Neuron (in vitro differentiated cells): ENCODE data around the gene FOXO3B.
"Not testable (repeated sequence)": the region's sequence is repeated elsewhere in the genome, so short reads cannot be mapped to it uniquely, and the experiment has no call there.

Experiments used
- H2AFZ ChIP-seq: one replicate; pipeline ENCODE4 v1.6.1; 2013; ENCODE audit warnings: low read depth, mild to moderate bottlenecking, inconsistent platforms, low read length, moderate library complexity
- H3K27me3 ChIP-seq: one replicate; pipeline ENCODE4 v1.6.1; 2013; ENCODE audit warnings: low read length; ENCODE audit not compliant: insufficient read depth
- H3K36me3 ChIP-seq: one replicate; pipeline ENCODE4 v1.6.1; 2013; ENCODE audit warnings: low read length; ENCODE audit not compliant: insufficient read depth
- H3K4me1 ChIP-seq: one replicate; pipeline ENCODE4 v1.6.1; 2013; ENCODE audit warnings: low read length; ENCODE audit not compliant: insufficient read depth
- H3K4me3 ChIP-seq: 2 replicates; pipeline ENCODE4 v1.5.1; 2013; ENCODE audit warnings: mild to moderate bottlenecking, low read length, moderate library complexity
- H3K9me3 ChIP-seq: one replicate; pipeline ENCODE4 v1.6.1; 2013; ENCODE audit warnings: low read length

FOXO3B gene

DNA sequence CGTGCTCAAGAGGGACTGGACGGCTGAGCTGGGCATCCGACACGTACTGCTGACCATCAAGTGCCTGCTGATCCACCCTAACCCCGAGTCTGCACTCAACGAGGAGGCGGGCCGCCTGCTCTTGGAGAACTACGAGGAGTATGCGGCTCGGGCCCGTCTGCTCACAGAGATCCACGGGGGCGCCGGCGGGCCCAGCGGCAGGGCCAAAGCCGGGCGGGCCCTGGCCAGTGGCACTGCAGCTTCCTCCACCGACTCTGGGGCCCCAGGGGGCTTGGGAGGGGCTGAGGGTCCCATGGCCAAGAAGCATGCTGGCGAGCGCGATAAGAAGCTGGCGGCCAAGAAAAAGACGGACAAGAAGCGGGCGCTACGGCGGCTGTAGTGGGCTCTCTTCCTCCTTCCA is 4.7 kb downstream of the FOXO3B start:
- H3K4me3 ChIP-seq, result not testable (repeated sequence)
- H3K36me3 ChIP-seq, result peaks cover 13% of the 10 kb centered on the region

DNA sequence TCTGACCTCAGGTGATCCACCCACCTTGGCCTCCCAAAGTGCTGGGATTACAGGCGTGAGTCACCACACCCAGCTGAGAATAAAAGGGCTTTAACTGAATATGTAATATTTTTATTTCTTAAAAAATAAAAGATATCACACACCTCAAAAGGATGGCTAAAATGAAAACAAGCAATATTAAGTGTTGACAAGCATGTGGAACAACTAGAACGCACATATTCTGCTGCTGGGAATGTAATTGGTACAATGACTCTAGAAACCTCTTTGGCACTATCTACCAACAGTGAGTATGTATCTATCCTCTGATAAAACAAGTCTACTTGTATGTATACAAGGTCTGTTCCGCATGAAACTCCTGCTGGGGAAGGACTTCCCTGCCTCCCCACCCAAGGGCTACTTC is 5.2 kb downstream of the FOXO3B start:
- not testable (repeated sequence) for H3K4me3 ChIP-seq, H3K27me3 ChIP-seq, H3K9me3 ChIP-seq, H3K4me1 ChIP-seq, H2AFZ ChIP-seq
- H3K36me3 ChIP-seq, result peaks cover 13% of the 10 kb centered on the region

More for the DNA sequence above, 4.7 kb downstream of the FOXO3B start:
- H2AFZ ChIP-seq, H3K27me3 ChIP-seq, H3K4me1 ChIP-seq, H3K9me3 ChIP-seq: not testable (repeated sequence)

DNA sequence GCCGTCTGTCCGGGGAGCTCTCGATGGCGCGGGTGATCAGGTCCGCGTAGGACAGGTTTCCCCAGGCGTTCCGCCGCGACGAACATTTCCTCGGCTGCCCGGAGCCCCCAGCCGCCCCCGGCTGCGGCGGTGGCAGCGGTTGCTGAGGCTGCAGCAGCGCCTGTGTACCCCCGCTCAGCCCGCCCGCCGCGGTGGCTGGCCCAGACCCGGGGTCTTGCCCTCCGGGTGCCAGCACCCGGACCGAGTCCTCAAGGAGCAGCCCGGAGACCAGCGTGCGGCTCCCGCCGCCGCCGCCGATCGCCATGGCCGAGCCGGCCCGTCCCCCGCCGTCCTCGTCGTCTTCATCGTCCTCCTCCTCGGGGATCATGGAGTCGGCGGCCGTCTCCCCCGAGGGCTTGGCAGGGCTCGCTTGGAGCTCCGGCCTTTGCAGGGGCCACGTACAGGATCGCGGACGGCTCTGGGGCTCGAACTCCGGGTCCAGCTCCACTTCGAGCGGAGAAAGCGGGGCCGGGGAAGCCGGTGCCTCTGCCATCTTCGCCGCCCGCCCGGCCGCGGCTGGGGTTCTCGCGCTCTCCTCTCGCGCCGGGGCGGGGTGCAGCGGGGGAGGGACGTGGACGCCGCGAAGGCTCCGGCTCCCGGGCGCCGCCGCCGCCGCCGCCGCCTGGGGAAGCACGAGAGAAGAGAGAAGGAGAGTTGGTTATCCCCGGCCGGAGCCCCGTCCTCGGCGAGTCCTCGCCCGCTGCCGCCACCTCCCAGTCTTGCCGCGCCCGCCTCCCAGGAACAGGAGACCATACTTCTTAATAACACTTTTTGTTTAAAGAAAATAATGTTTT is 9.5 kb downstream of the FOXO3B start:
- Histone ChIP-seq H3K9me3 (peaks cover 33% of the 10 kb centered on the region), H3K36me3 (peaks cover 31% of the 10 kb centered on the region)
- not testable (repeated sequence) for H3K4me3 ChIP-seq, H2AFZ ChIP-seq, H3K4me1 ChIP-seq, H3K27me3 ChIP-seq

DNA sequence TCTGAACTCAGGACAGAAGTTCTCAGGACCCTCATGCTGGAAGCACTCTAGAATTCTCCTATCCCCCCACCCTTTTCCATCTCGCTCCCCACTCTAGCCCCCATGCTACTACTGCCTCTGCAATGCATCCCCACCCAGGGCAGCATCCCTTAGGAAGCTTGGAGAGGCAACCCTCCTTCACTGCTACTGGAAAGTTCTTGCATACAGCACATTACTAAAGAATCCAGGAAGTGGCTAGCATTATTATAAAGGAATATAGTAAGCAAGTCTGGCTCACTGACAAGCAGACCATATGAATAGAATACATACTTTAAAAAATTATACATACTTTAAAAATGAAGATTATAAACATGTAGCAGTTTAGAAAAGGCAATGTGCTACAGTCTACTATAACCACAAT is 13.5 kb downstream of the FOXO3B start:
- H3K36me3 ChIP-seq, result peaks cover 25% of the 10 kb centered on the region

DNA sequence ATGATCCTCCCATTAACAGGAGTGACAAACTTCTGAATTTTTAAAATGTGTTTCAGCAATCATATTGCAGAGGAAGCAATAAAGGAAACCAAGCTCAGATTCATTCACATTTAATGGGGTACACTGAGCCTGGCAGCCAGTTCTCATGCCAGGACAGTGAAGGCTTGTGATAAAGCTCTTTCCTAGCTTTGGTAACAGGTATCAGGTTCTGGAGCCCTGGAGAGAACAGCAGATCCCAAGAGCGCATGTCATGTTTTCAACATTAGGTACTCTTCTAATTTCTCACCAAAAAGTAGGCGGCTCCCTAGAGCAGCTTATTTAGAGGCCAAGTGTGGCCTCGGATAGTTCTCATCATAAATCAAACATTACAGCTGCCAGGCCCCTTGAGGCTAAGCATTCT is 14.6 kb downstream of the FOXO3B start:
- not testable (repeated sequence) for H2AFZ ChIP-seq, H3K27me3 ChIP-seq, H3K4me3 ChIP-seq, H3K4me1 ChIP-seq
- H3K36me3 ChIP-seq, result peaks cover 24% of the 10 kb centered on the region
- peaks cover 26% of the 10 kb centered on the region for H3K9me3 ChIP-seq

More for the DNA sequence above, 13.5 kb downstream of the FOXO3B start:
- not testable (repeated sequence) for H3K4me1 ChIP-seq, H3K4me3 ChIP-seq, H3K27me3 ChIP-seq, H2AFZ ChIP-seq
- H3K9me3 ChIP-seq, result peaks cover 26% of the 10 kb centered on the region

DNA sequence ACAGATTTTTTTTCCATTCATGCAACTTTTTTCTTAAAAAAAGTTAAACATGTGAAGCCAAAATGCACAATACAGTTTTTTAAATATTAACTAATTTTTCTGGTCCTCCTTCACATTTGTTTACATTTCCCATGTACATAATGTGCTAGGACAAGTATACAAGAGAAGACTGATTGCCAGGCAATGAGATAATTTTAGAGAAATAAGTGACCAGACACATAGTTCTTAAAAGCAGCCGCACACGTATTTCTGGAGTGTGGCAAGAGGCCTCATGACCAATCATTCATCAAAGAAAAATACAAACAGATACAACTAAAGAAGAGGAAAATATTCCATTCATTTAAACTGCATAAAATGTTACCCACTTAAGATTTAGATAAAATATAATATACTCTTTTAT is 15.8 kb downstream of the FOXO3B start:
- not testable (repeated sequence) for H2AFZ ChIP-seq, H3K27me3 ChIP-seq, H3K4me1 ChIP-seq, H3K4me3 ChIP-seq
- Histone ChIP-seq H3K9me3 (peaks cover 20% of the 10 kb centered on the region), H3K36me3 (peaks cover 19% of the 10 kb centered on the region)

DNA sequence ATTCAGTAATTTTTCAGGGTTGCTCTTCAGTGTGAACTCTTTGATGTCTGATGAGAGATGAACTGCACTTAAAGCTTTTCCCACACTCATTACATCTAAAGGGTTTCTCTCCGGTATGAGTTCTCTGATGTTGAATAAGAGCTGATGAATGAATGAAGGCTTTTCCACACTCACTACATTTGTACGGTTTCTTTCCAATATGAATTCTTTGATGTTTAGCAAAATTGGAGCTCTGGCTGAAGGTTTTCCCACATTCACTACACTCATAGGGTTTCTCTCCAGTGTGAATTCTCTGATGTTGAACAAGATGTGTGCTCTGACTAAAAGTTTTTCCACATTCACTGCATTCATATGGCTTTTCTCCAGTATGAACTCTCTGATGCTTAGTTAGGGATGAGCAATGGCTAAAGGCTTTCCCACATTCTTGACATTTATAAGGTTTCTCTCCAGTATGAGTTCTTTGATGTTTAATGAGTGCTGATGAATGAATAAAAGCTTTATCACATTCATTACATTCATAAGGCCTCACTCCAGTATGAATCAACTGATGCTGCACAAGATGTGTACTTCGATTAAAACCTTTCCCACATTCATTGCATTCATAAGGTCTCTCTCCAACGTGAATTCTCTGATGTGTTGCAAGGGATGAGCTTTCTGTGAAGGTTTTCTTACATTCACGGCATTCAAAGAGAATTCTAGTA is 20.0 kb downstream of the FOXO3B start:
- H3K9me3 ChIP-seq, H3K4me3 ChIP-seq, H3K4me1 ChIP-seq, H2AFZ ChIP-seq, H3K36me3 ChIP-seq, H3K27me3 ChIP-seq: not testable (repeated sequence)

DNA sequence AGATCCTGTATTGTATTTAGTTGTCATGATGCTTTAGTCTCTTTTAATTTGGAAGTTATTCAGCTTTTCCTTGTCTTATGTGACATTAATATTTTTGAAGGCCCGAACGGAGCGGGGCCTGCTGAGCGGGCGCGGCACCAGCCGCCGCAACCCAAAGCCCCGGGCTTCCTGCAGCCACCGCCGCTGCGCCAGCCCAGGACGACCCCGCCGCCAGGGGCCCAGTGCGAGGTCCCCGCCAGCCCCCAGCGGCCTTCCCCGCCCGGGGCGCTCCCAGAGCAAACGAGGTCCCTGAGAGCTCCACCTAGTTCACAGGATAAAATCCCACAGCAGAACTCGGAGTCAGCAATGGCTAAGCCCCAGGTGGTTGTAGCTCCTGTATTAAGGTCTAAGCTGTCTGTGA is 32.0 kb downstream of the FOXO3B start:
- not testable (repeated sequence) for H3K27me3 ChIP-seq, H3K9me3 ChIP-seq, H3K4me3 ChIP-seq, H2AFZ ChIP-seq, H3K4me1 ChIP-seq, H3K36me3 ChIP-seq

DNA sequence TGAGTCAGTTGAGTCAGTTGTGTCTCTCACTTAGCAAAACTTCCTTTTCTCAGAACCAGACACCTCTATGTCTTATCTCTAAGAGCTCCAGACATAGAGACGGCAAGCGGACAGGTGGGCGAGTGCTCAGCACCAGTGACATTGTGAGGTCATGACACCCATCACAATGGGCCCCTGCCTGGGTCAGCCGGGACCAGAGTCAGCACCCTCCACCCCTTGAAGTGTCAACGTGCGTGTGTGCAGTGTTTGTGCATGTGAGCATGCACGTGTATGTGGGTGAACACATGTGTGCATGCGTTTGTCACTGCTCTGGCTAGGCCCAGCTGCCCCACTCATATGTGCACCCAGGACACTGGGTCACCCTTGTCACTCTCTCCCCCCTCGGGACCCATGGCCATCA is 37.8 kb downstream of the FOXO3B start, which contains the start of gene TBC1D28:
TSS of gene TBC1D28 (minus strand) at position 101 of the 400 bp plus-strand sequence. CDS start 3,039 bp downstream, outside the sequence.
- H3K36me3 ChIP-seq, H3K9me3 ChIP-seq, H3K27me3 ChIP-seq, H2AFZ ChIP-seq, H3K4me3 ChIP-seq, H3K4me1 ChIP-seq: not testable (repeated sequence)

DNA sequence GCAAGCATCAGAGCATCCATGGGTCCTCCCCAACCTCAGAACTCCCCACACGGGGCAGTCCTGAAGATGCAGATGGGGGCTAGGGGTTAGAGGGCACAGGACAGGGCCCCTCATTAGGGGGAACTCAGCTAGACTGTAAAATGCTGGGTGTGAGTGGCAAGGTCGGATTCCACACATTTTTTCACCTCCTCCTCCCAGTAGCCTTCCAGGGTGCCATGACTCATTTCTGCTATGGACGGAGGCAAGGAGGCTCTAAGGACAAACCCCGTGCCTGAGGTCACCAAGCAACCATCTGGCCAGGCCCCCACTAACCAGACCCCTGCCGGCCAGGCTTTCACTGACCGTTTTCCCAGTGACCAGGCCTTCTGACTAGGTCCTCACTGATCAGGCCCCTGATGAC is 39.0 kb downstream of the FOXO3B start:
- not testable (repeated sequence) for H3K36me3 ChIP-seq, H2AFZ ChIP-seq, H3K4me3 ChIP-seq

DNA sequence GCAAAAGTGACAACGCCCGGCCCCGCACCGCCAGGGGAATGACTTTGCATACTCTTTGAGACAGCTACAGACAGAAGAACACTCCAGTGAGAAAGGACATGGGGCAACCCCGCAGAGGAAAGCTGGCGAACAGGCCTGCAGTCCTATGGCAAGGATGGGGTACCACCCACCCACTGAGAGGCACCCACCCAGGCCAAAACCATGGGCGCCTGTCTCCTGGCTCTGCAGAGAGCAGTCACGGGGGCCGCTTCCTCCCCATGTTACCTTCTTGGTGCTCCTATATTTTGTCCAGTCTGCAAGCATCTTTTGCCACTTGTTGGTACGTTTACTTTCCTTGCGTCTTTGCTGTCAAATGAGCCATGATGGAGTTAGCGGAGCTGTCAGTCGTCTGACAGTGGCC is 43.8 kb downstream of the FOXO3B start:
- not testable (repeated sequence) for H2AFZ ChIP-seq, H3K4me1 ChIP-seq, H3K27me3 ChIP-seq, H3K4me3 ChIP-seq, H3K9me3 ChIP-seq, H3K36me3 ChIP-seq

More for the DNA sequence above, 39.0 kb downstream of the FOXO3B start:
- not testable (repeated sequence) for H3K27me3 ChIP-seq, H3K4me1 ChIP-seq, H3K9me3 ChIP-seq

DNA sequence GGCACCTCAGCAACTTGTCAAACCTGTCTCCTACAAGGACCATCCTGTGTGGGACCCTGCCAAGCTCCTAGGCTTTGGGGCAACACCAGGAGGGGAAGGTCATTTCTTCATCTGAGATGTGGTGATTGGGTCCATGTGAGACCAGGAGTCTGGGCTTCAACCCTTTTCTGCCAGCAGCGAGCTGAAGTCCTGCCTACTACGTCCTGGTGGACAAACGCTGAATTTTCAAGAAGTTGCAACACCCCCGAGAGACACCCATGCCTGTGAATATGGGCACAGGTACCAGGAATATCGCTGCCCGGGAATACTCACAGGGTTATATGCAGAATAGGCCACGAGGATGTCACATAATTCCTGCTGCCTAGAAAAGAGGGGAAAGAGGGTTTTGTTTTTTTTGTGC is 45.9 kb downstream of the FOXO3B start:
- not testable (repeated sequence) for H2AFZ ChIP-seq, H3K4me1 ChIP-seq, H3K9me3 ChIP-seq, H3K27me3 ChIP-seq, H3K4me3 ChIP-seq, H3K36me3 ChIP-seq

DNA sequence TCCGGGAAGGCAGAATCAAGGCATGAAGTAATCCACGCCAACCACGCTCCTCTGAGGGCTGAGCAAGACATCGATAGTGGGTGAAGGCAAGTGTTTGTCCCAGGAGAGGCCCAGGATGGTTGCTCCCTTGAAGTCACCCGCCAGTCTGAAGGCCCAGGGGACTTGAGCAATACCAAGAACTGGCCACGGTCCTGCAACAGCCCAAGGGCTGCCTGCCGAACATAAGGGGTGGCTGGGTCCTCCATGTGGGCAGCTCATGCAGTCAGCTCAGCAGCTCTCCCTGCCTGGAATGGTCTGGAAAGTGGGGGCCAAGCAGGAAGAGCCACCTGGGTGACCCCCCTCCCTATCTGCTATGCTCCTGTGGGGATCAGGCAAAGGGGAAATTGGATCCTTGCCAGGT is 46.3 kb downstream of the FOXO3B start:
- not testable (repeated sequence) for H3K27me3 ChIP-seq, H2AFZ ChIP-seq, H3K4me1 ChIP-seq, H3K9me3 ChIP-seq, H3K4me3 ChIP-seq, H3K36me3 ChIP-seq
